SKM-1 treated with dmso at 0.1 percent for 144 hours (cell line): ENCODE data around the gene GBX1.

Source experiments
- DNase-seq: peaks from one replicate; lab custom pipeline; 2025; ENCODE audit not compliant: unreplicated experiment; lab: John Stamatoyannopoulos, UW

GBX1 gene

GRCh38 chr7:151129117-151129959 lies 38.2 kb downstream of the GBX1 start:
- DNase-seq, result no peak

- DNase-seq, result no peak
These were observed 38.8 kb downstream of the GBX1 start for GRCh38 chr7:151128716-151129115.

GRCh38 chr7:151128144-151128543 lies 39.4 kb downstream of the GBX1 start:
- DNase-seq, result no peak

- no peak for DNase-seq
These were observed 40.9 kb downstream of the GBX1 start for GRCh38 chr7:151126491-151127137.

- no peak for DNase-seq
These were observed 41.5 kb downstream of the GBX1 start for GRCh38 chr7:151125846-151126481.

GRCh38 chr7:151125470-151125845 lies 42.0 kb downstream of the GBX1 start:
- no peak for DNase-seq

- DNase-seq, result no peak
These were observed 42.5 kb downstream of the GBX1 start for GRCh38 chr7:151124899-151125399.

- DNase-seq, result no peak
These were observed 43.0 kb downstream of the GBX1 start for GRCh38 chr7:151124481-151124880.

- DNase-seq, result peak; percentile 19
These were observed 43.6 kb downstream of the GBX1 start for GRCh38 chr7:151123822-151124464.

GRCh38 chr7:151123158-151123821 lies 44.2 kb downstream of the GBX1 start:
- no peak for DNase-seq

GRCh38 chr7:151122796-151123157 lies 44.7 kb downstream of the GBX1 start:
- DNase-seq, result no peak

GRCh38 chr7:151122276-151122675 lies 45.2 kb downstream of the GBX1 start:
- DNase-seq, result no peak

GRCh38 chr7:151121380-151122170 lies 45.9 kb downstream of the GBX1 start:
- DNase-seq, result no peak

GRCh38 chr7:151120896-151121295 lies 46.6 kb downstream of the GBX1 start:
- no peak for DNase-seq

GRCh38 chr7:151119902-151120301 lies 47.6 kb downstream of the GBX1 start:
- DNase-seq, result no peak

GRCh38 chr7:151119055-151119415 lies 48.5 kb downstream of the GBX1 start:
- no peak for DNase-seq

GRCh38 chr7:151118108-151119054 lies 49.1 kb downstream of the GBX1 start:
- no peak for DNase-seq

- DNase-seq, result no peak
These were observed 49.9 kb downstream of the GBX1 start for GRCh38 chr7:151117565-151117964.
